Measurements from ENCODE around the gene TSEN34.
"Not testable (repeated sequence)": the region's sequence is repeated elsewhere in the genome, so short reads cannot be mapped to it uniquely, and the experiment has no call there.

Gene TSEN34

GRCh38 chr19:54209811-54210494, 18.8 kb downstream of the TSEN34 start:
- peak; percentile 76 for DNase-seq

GRCh38 chr19:54211235-54211634, 20.1 kb downstream of the TSEN34 start:
- DNase-seq: no peak

DNA sequence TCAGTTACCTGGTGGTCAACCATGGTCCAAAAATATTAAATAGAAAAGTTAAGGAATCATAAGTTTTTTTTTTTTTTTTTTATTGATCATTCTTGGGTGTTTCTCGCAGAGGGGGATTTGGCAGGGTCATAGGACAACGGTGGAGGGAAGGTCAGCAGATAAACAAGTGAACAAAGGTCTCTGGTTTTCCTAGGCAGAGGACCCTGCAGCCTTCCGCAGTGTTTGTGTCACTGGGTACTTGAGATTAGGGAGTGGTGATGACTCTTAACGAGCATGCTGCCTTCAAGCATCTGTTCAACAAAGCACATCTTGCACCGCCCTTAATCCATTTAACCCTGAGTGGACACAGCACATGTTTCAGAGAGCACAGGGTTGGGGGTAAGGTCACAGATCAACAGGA, 23.1 kb downstream of the TSEN34 start:
- not testable (repeated sequence) for DNase-seq

DNA sequence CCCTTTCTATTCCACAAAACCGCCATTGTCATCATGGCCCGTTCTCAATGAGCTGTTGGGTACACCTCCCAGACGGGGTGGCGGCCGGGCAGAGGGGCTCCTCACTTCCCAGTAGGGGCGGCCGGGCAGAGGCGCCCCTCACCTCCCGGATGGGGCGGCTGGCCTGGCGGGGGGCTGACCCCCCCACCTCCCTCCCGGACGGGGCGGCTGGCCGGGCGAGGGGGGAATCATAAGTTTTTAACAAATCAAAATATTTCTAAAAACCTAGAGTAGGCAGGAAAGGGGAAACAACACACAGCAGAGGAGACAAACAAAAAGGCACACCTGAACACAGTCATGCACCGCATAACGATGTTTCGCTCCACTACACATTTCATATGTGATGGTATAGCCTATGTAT, 23.6 kb downstream of the TSEN34 start:
- DNase-seq: not testable (repeated sequence)

GRCh38 chr19:54216869-54217268, 25.8 kb downstream of the TSEN34 start:
- DNase-seq: no peak

GRCh38 chr19:54217517-54218247, 26.6 kb downstream of the TSEN34 start:
- DNase-seq: not testable (repeated sequence)

DNA sequence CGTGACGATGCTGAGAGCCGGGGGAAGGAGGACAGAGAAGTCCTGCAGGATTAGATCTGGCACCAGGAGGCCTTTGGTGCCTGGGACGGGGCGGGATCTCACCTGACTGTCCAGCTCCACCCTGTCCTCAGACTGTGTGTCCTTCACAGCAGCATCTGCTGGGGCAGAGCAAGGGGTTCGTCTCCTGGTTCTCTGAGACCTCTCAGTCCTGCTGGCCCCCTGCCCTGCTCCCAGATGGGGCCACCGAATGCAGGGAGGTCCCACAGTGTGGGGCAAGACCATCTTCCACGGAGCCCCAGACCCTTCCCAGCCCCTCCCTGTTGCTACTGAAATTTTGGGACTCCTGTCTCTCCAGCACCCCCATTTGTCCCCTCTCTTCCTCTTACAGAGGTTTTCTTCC, 27.2 kb downstream of the TSEN34 start:
- DNase-seq: no peak

- DNase-seq: no peak
These were observed 28.0 kb downstream of the TSEN34 start for GRCh38 chr19:54218960-54219661.

- not testable (repeated sequence) for DNase-seq
These were observed 28.6 kb downstream of the TSEN34 start for GRCh38 chr19:54219702-54220101.

GRCh38 chr19:54221947-54222346, 30.8 kb downstream of the TSEN34 start:
- not testable (repeated sequence) for DNase-seq

- DNase-seq: not testable (repeated sequence)
These were observed 31.6 kb downstream of the TSEN34 start, which contains the start of gene LILRB3 for GRCh38 chr19:54222474-54223276. TSS of gene LILRB3 (minus strand) at chr19:54223007. CDS start at chr19:54222976, 31 bp downstream.

DNA sequence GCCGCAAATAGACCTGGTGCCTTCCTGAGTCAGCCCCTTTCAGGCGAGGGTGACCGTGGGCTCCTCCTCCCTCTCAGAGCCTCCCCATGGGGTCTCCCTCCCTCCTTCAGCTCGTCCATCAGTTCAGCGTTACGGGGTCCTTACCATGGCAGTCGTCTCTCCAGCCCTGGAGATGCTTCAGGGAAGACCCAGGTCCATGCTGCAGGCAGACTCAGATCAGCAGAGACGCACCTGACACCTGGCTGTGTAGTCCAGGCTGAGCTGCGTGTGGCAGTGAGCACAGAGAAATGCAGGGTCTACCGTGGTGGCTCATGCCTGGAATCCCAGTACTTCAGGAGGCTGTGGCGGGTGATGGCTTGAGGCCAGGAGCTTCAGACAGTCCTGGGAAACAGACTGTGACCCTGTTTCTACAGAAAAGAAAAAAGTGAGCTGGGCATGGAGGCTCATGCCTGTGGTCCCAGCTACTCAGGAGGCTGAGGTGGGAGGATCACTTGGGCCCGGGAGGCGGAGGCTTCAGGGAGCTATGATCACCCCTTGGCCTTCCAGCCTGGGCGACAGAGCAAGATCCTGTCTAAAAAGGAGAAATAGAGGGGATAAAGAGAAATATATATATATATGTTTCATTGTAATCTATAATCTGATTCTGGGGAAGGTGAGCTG, 32.3 kb downstream of the TSEN34 start:
- DNase-seq: not testable (repeated sequence)

DNA sequence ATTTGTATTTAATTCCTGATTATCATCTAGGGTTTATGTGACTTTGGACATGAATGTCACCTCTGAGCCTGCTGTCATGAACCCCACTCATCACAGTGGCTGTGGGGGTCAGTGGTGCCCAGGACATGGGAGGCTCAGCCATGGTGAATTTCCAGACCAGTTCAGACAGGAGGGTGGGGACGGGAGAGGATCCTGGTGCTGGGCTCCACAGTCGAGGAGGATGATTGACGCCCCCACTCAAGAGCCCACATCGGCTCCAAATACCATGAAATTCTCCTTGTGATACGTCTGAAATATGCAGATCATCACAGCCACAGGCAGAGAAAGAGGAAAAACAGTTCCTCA, 32.8 kb downstream of the TSEN34 start:
- not testable (repeated sequence) for DNase-seq

DNA sequence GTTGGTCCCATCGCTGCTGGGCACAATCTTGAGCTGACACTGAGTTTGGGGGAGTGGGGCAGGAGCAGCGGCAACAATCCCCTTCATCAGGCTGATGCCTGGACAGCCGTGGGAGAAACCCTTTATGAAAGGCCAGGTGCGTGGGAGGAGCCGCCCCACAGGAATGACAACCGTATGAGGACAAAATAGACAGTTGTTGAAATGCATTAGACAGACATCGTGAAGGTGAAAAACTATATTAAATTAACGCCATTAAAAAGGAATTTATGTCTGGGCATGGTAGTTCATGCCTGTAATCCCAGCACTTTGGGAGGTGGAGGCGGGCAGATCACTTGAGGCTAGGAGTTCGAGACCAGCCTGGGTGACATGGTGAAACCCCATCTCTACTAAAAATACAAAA, 33.5 kb downstream of the TSEN34 start:
- DNase-seq: not testable (repeated sequence)

DNA sequence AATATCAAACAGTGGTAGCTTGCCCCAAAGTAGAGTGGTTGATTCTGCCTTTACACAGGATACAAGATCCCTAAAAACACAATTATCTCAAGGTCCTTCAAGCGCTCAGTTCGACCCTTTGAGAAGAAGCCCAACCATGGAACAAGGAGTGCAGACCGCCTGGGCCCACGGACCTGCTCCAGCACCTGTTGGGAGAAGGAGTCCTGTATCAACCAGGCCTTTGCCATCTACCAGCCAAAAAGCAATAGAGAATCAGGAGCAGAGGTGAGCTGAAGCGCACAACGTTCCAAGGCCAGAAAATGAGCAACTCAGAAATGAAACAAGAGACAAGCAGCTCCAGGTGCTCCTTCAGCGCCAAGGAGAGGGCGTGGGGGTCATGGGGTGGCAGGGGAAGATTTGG, 38.0 kb downstream of the TSEN34 start:
- DNase-seq: no peak

DNA sequence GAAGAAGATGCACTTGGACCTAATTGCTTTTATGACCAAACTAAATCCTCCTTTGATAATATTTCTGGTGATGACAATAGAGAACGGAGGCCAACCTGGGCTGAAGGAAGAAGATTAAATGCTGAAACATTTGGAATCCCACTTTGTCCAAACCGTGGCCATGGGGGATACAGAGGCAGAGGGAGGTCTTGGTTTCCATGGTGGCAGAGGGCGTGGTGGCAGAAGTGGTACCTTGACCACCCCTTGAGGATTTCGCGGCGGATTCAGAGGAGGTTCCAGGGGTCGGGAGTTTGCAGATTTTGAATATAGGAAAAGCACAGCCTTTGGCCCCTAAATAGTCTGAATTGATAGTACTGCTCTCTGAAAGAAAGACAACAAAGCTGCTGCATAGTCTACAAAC, 38.9 kb downstream of the TSEN34 start:
- DNase-seq: no peak

- peak; percentile 55 for DNase-seq
These were observed 40.2 kb downstream of the TSEN34 start for GRCh38 chr19:54231077-54231931.

- no peak for DNase-seq
These were observed 42.8 kb downstream of the TSEN34 start for GRCh38 chr19:54233941-54234340.

GRCh38 chr19:54239491-54240371, 48.6 kb downstream of the TSEN34 start:
- DNase-seq: not testable (repeated sequence)

All from SHP77 treated with DMSO at 0.1 percent for 48 hours (cell line).